ENCODE results near the gene MAP3K4.

GRCh38 chr6:161035182-161035980 lies 43.8 kb downstream of the MAP3K4 start:
- no peak for TF ChIP-seq PAX5 (IDR thresholded peaks at IDR 0.05; ENCODE audit: insufficient read depth, low read length, severe bottlenecking)
- no peak for TF ChIP-seq POLR2AphosphoS5 (IDR thresholded peaks at IDR 0.05; ENCODE audit: low read depth, low read length)
